Activated T-cell treated with anti-CD3 and anti-CD28 coated beads, Interleukin-2, amount 50 U/mL, for 72 hours (primary cell): ENCODE data around the gene ALDOC. TPM values are rescaled to one million over a fixed set of nuclear protein-coding genes. Genes with fewer than 3 reads are reported as not detected.

Experiments used
- ATAC-seq, 2 donors: fragments of 150-1000 bp; cut with Tn5 transposase; replicated peaks in 1 of 2; 2 replicates each; pipeline ENCODE4 v1.10.0; 2021; ENCODE audit warnings: moderate library complexity in 2 of 2, mild to moderate bottlenecking in 1 of 2
- DNase-seq, 2 donors: peaks; one replicate each; pipeline ENCODE4 v3.0.0; 2021 to 2022; ENCODE audit warnings: mixed read lengths in 1 of 2
- H3K27ac Mint-ChIP-seq: one replicate; pipeline ENCODE4 v1.8.0; 2022; ENCODE audit warnings: mild to moderate bottlenecking, moderate library complexity, mixed read lengths
- H3K27me3 Mint-ChIP-seq: one replicate; pipeline ENCODE4 v1.8.0; 2022; ENCODE audit warnings: low read depth, mixed read lengths
- H3K36me3 Mint-ChIP-seq, 2 donors: one replicate each; pipeline ENCODE4 v1.8.0; 2022; ENCODE audit warnings: mixed read lengths in 2 of 2, mild to moderate bottlenecking in 1 of 2; ENCODE audit not compliant: insufficient read depth in 2 of 2
- H3K4me1 Mint-ChIP-seq: one replicate; pipeline ENCODE4 v1.8.0; 2022; ENCODE audit warnings: low read depth, mixed read lengths
- H3K4me3 Mint-ChIP-seq, 2 donors: one replicate each; pipeline ENCODE4 v1.8.0; 2022; ENCODE audit warnings: mild to moderate bottlenecking in 2 of 2, mixed read lengths in 2 of 2, moderate library complexity in 2 of 2
- H3K9me3 Mint-ChIP-seq, 2 donors: one replicate each; pipeline ENCODE4 v1.8.0; 2022; ENCODE audit warnings: mixed read lengths in 2 of 2
- total RNA-seq, 2 donors: library from RNA; stranded (reverse); gene quantifications; one replicate each; pipeline ENCODE4 v1.2.3, GENCODE V29; 2022

ALDOC gene
- total RNA-seq, 2 donors from 2014 or later = 23.1 to 40.0 TPM

DNA sequence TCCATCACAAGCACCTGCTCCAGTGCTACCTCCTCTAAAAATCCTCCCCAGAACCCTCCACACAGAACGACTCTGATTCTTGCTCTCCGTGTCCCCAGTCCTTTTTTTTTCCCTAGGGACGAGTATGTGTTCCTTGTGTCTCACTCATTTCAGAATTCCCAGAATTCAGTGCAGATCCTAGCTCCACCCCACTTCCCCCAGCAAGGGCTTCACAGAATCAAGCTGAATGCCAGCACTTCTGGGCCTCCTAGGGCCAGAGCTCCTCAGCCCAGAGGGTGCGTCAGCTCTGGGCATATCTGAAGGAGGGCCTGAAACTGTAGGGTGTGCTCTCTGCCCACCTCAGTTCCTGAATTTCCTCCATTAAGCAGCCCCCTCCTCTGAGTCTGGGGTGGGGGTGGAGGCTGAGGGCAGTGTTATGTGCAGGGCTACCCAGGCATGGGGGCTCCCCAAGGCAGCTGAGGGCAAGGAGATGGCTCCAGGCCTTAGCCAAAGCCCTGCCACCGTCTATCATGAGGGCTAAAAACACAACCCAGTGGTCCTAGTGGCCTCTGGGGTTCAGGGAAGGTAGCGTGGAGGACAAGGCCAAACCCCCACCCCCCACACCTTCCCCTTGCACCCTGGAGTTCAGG, 30.8 kb downstream of the ALDOC start:
- no peaks in the 10 kb centered on the region for H3K27me3 Mint-ChIP-seq
- H3K4me3 Mint-ChIP-seq = no peak overlapping the region
- H3K9me3 Mint-ChIP-seq = no peaks in the 10 kb centered on the region
- H3K27ac Mint-ChIP-seq = no peak overlapping the region
- H3K4me1 Mint-ChIP-seq = peaks cover 30% of the 10 kb centered on the region
- DNase-seq = no peak
- H3K36me3 Mint-ChIP-seq = no peaks in the 10 kb centered on the region
- no peak for ATAC-seq

DNA sequence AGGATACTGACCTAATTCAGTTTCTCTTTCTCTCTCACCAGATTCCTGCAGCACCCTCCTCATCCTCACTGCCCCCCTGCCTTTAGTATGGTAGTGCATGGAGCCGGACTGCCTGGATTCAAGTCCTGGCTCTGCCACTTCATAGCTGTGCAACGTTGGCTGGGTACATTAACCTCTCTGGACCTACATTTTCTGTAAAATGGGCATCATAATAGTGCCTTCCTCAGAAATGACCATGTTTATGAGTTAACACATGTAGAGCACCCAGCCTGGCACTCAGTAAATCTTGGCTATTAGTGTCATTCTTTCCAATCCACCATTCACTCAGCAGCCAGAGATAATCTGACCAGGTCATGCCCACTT, 31.6 kb downstream of the ALDOC start:
- Mint-ChIP-seq H3K4me1 (peaks cover 22% of the 10 kb centered on the region), H3K36me3 (no peaks in the 10 kb centered on the region), H3K9me3 (no peaks in the 10 kb centered on the region), H3K27ac (peak overlapping the region; percentile 4), H3K4me3 (no peak overlapping the region), H3K27me3 (no peaks in the 10 kb centered on the region)
- no peak for DNase-seq
- ATAC-seq = no peak

DNA sequence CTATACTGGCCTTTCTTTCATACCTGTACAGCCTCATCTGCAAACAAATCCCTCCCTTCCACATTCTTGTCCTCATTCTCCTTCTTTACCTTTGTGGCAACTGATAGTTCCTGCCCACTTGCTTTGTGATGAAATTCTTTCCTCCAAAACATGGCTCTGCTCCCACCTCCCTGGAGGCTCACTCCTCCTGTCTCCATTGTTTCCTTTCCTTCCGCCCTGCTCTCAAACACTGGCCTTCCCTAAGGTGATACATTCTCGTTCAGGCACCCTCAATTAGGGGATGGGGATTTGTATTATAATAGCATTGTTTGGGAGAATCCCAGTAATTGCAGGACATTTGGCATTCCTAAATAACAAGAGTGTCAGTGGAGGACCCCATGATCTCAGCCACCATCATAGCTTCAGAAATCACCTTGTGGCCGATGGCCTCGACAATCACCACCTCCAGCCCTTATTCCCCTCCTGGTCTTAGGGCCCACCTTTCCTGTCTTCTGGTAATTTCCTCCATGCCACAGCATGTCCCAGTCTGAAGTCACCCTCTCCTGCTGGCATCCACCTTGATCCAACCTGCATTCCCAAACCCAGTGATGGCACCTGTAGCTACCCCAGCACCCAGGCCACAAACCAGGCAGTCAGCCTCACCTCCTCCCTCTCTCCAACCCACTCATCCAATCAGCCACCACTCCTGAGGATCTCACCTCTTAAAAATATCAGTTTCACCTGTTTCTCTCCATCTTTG, 32.1 kb downstream of the ALDOC start:
- DNase-seq = no peak
- H3K9me3 Mint-ChIP-seq = no peaks in the 10 kb centered on the region
- H3K27me3 Mint-ChIP-seq = no peaks in the 10 kb centered on the region
- no peak overlapping the region for H3K27ac Mint-ChIP-seq
- H3K36me3 Mint-ChIP-seq = no peaks in the 10 kb centered on the region
- no peak for ATAC-seq
- no peak overlapping the region for H3K4me3 Mint-ChIP-seq
- peaks cover 17% of the 10 kb centered on the region for H3K4me1 Mint-ChIP-seq

DNA sequence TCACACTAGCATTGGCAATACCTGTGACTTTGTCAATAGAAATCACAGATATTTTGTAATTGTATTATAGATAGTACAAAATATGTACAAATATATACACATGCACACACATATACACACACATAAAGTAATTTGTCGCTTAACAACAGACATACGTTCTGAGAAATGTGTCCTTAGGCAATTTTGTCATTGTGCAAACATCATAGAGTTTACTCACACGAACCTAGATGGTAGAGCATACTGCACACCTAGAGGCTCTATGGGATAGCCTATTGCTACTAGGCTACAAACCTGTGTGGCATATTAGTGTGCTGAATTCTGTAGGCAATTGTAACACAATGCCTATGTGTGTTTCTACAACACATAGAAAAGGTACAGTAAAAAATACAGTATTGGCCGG, 35.3 kb downstream of the ALDOC start:
- no peak overlapping the region for H3K27ac Mint-ChIP-seq
- no peak for ATAC-seq
- no peaks in the 10 kb centered on the region for H3K36me3 Mint-ChIP-seq

DNA sequence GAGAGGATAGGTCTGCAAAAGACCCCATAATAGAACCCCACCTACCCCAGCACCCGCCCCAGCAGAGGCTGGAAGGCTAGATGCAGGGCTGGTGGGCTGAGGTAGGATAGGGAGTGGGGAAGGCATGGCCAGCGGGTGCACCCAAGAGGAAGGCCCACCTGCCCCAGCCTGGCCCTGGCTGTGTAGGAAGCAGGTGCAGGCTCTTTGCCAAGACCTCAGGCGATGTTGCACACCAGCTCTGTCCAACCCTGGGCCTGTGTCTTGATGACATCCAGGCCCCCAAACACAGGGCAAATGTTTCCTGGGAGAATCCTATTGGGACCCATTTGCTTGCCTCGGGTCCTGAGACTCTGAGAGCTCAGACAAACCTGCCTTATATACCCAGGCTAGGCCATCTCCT, 36.5 kb downstream of the ALDOC start:
- Mint-ChIP-seq H3K9me3 (no peaks in the 10 kb centered on the region), H3K27ac (no peak overlapping the region), H3K27me3 (no peaks in the 10 kb centered on the region), H3K36me3 (no peaks in the 10 kb centered on the region), H3K4me3 (no peak overlapping the region), H3K4me1 (no peaks in the 10 kb centered on the region)
- DNase-seq = no peak
- ATAC-seq = peak in 1 of 2 donors; percentile 10

More for the DNA sequence above, 35.3 kb downstream of the ALDOC start:
- Mint-ChIP-seq H3K9me3 (no peaks in the 10 kb centered on the region), H3K4me3 (no peak overlapping the region), H3K4me1 (no peaks in the 10 kb centered on the region), H3K27me3 (no peaks in the 10 kb centered on the region)
- DNase-seq = no peak

GRCh38 chr17:28538296-28538895, 38.3 kb downstream of the ALDOC start:
- no peak for DNase-seq
- H3K27me3 Mint-ChIP-seq = no peaks in the 10 kb centered on the region
- no peaks in the 10 kb centered on the region for H3K9me3 Mint-ChIP-seq
- ATAC-seq = no peak
- no peak overlapping the region for H3K4me3 Mint-ChIP-seq
- H3K36me3 Mint-ChIP-seq = no peaks in the 10 kb centered on the region
- no peaks in the 10 kb centered on the region for H3K4me1 Mint-ChIP-seq
- no peak overlapping the region for H3K27ac Mint-ChIP-seq

- Mint-ChIP-seq H3K27ac (no peak overlapping the region), H3K4me3 (no peak overlapping the region)
Measured at GRCh38 chr17:28537219-28537610, 39.5 kb downstream of the ALDOC start.

DNA sequence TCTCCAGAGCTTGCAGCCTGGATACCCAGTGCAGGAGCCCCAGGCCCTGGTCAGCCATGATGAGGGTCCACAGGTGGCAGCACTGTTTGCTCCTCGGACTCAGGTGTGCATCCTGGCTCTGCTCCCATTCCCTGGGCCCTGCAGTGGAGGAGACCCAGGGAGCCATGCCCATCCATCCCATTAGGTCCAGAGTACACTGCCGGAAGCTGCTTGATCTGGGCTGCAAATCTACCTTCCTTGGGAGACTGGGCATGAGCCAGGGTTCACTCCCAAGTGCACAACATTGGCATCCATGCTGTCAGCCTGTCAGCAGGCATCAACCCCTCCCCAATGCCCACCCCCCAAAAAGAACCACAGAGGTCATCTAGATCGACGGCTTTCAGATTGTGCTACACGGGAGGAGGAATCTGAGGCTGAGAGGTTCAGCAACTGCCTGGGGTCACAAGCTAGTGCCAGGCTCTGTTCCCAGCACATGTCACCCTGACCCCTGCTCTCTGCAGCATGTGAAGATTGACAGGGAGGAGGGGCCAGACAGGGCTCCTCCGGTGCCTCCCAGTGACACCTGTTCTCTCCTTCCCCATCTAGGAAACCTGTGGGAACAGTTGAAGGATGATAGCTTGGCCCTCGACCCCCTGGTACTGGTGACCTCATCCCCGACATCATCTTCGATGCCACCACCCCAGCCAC, 40.0 kb downstream of the ALDOC start:
- Mint-ChIP-seq H3K4me3 (no peak overlapping the region), H3K27me3 (no peaks in the 10 kb centered on the region), H3K9me3 (no peaks in the 10 kb centered on the region), H3K4me1 (no peaks in the 10 kb centered on the region), H3K27ac (no peak overlapping the region), H3K36me3 (no peaks in the 10 kb centered on the region)
- DNase-seq (no peak), ATAC-seq (no peak)

More at GRCh38 chr17:28537219-28537610, 39.5 kb downstream of the ALDOC start:
- no peak for DNase-seq
- Mint-ChIP-seq H3K36me3 (no peaks in the 10 kb centered on the region), H3K27me3 (no peaks in the 10 kb centered on the region), H3K4me1 (no peaks in the 10 kb centered on the region), H3K9me3 (no peaks in the 10 kb centered on the region)
- ATAC-seq = no peak

DNA sequence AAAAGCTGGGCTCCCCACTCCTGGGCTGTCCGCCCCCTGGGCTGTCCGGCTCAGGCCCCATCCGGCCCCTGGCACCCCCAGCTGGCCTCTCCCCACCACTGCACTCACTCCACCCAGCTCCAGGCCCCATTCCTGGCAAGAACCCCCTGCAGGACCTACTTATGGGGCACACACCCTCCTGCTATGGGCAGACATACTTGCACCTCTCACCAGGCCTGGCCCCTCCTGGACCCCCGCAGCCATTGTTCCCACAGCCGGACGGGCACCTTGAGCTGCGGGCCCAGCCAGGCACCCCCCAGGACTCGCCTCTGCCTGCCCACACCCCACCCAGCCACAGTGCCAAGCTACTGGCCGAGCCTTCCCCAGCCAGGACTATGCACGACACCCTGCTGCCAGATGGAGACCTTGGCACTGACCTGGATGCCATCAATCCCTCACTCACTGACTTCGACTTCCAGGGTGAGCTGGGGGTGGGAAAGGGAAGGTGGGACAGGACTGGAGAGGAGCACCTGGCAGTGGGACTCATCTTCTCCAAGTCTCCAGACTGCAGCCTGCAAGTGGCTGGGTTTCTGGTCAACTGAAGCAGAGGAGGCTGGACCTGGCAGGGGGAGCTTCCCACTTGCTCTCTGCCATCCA, 41.8 kb downstream of the ALDOC start:
- no peaks in the 10 kb centered on the region for H3K36me3 Mint-ChIP-seq
- no peak overlapping the region for H3K27ac Mint-ChIP-seq
- no peaks in the 10 kb centered on the region for H3K27me3 Mint-ChIP-seq
- H3K4me1 Mint-ChIP-seq = no peaks in the 10 kb centered on the region
- ATAC-seq = no peak
- no peak for DNase-seq
- H3K4me3 Mint-ChIP-seq = no peak overlapping the region
- no peaks in the 10 kb centered on the region for H3K9me3 Mint-ChIP-seq

- no peaks in the 10 kb centered on the region for H3K36me3 Mint-ChIP-seq
- no peaks in the 10 kb centered on the region for H3K9me3 Mint-ChIP-seq
- H3K27ac Mint-ChIP-seq = no peak overlapping the region
Measured at GRCh38 chr17:28533091-28533807, 43.4 kb downstream of the ALDOC start.

DNA sequence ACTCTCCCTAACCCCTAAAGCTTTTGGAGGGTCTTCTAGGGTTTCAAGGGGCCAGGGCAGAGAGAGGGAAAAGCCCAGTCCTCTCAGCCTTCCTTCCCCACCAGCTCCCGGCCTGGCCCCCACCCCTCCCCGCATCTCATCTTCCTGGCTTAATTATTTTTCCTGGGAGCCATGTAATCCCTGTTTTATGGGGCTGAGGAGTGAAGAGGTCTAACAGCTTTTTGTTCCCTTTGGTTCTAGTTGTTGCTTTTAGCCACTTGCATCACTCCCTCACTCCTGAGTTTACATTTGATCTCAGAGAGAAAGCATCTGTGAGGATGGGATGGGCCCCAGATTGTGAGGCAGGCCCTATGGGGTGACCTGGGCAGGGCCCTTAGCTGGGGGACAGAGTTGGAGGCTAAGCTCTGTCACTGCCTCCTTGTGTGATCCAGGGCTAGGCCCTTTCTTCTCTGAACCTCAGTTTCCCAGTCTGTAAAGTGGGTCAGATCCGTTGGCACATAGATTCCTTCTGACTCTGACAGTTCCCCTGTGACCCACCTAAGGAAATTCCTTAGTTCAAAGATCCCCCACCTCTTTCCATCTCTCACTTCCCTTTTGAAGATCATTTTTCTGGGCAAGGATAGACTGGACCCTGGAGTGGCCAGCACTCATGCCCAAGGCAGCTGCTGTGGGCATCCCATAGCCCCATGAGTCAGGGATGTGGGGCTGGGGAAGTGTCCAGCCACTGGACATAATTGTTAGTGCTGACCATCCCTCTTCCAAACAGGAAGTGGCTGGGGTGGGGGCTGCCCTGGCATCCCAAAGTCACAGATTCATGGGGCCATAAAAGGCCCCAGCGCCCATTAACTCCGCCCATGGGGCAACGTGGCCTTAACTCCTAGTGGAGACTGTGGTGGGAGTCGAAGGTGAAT, 44.4 kb downstream of the ALDOC start:
- no peak overlapping the region for H3K27ac Mint-ChIP-seq

More at GRCh38 chr17:28533091-28533807, 43.4 kb downstream of the ALDOC start:
- H3K4me1 Mint-ChIP-seq = no peaks in the 10 kb centered on the region
- DNase-seq = no peak
- no peak overlapping the region for H3K4me3 Mint-ChIP-seq
- no peak for ATAC-seq
- H3K27me3 Mint-ChIP-seq = no peaks in the 10 kb centered on the region

GRCh38 chr17:28530926-28531325, 45.8 kb downstream of the ALDOC start:
- DNase-seq = no peak
- Mint-ChIP-seq H3K27ac (no peak overlapping the region), H3K4me3 (no peak overlapping the region), H3K27me3 (no peaks in the 10 kb centered on the region), H3K9me3 (no peaks in the 10 kb centered on the region), H3K4me1 (no peaks in the 10 kb centered on the region), H3K36me3 (no peaks in the 10 kb centered on the region)
- ATAC-seq = no peak

More for the DNA sequence above, 44.4 kb downstream of the ALDOC start:
- Mint-ChIP-seq H3K36me3 (no peaks in the 10 kb centered on the region), H3K4me1 (no peaks in the 10 kb centered on the region), H3K9me3 (no peaks in the 10 kb centered on the region), H3K4me3 (no peak overlapping the region), H3K27me3 (no peaks in the 10 kb centered on the region)
- ATAC-seq (no peak), DNase-seq (no peak)
